KBM-7 (cell line): Measurements from ENCODE around the gene PCDHB7.
"Not testable (repeated sequence)": the region's sequence is repeated elsewhere in the genome, so short reads cannot be mapped to it uniquely, and the experiment has no call there.

Source experiments
- DNase-seq: peaks from one replicate; pipeline ENCODE4 v3.0.0-alpha.2; 2015
- in situ Hi-C: fragments of 300-500 bp; cut with MboI; formaldehyde crosslinking; loops from 2 replicates; pipeline ENCODE4 v1.14.3; 2020; ENCODE audit warnings: low sequenced_read_pairs, low pct_unique_long_range_greater_than_20kb, mixed read lengths

Gene PCDHB7

DNA sequence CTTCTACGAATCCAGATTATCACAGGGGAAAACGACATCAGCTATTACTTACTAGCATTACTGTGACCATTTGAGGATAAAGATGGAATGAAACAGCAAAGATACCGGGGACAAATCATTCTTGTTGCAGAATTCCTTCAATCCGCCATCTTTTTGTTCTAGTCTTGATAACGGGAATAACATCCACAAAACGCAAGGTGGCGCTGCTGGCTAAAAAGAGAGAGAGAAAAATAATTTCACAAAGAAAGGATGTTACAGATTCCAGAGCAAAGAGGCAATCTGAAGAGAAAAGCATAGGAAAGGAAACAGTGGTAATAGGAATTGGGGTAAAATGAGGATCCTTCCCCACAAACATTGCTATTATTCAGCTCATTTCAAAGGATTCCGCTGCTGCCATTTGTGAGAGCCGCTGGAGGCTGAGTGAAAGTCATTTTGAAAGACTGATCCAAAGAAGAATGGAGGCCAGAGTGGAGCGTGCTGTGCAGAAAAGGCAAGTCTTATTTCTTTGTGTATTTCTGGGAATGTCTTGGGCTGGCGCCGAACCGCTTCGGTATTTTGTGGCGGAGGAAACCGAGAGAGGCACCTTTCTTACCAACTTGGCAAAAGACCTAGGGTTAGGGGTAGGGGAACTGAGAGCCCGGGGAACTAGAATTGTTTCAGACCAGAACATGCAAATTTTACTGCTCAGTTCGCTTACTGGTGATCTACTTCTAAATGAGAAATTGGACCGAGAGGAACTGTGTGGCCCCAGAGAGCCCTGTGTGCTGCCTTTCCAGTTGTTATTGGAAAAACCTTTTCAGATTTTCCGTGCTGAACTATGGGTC lies at the start of gene PCDHB7:
Gene PCDHB7, plus strand, starts transcription at position 264 of the 824 bp plus-strand sequence. Its CDS starts 192 bp downstream, at position 456.
- peak; percentile 26 for DNase-seq
- in situ Hi-C loops = no loop called here

DNA sequence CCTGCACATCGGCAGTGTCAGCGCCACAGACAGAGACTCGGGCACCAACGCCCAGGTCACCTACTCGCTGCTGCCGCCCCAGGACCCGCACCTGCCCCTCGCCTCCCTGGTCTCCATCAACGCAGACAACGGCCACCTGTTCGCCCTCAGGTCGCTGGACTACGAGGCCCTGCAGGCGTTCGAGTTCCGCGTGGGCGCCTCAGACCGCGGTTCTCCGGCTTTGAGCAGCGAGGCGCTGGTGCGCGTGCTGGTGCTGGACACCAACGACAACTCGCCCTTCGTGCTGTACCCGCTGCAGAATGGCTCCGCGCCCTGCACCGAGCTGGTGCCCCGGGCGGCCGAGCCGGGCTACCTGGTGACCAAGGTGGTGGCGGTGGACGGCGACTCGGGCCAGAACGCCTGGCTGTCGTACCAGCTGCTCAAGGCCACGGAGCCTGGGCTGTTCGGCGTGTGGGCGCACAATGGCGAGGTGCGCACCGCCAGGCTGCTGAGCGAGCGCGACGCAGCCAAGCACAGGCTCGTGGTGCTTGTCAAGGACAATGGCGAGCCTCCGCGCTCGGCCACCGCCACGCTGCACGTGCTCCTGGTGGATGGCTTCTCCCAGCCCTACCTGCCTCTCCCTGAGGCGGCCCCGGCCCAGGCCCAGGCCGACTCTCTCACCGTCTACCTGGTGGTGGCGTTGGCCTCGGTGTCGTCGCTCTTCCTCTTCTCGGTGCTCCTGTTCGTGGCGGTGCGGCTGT lies 48.9 kb upstream of the PCDHB7 start:
- DNase-seq, in situ Hi-C loops: not testable (repeated sequence)

DNA sequence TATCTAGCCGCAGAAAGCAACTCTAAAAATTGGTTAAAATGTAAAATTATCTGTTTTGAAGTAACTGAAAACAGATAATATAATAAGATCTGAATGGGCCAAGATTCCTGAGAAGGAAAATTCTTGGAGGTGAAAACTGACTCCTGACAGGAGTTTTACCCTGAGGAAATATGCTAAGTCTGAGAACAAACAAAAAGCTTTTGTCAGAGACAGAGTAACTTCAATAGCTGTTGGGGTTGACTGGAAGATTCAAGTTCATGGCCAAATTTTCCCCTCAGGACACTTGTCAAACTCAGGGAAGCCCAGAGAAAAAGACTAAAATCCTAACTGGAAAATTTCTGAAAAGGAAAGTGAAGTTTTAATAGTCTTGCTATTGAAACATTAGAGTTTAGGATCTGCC lies 45.1 kb upstream of the PCDHB7 start:
- no peak for DNase-seq
- in situ Hi-C loops = no loop called here

DNA sequence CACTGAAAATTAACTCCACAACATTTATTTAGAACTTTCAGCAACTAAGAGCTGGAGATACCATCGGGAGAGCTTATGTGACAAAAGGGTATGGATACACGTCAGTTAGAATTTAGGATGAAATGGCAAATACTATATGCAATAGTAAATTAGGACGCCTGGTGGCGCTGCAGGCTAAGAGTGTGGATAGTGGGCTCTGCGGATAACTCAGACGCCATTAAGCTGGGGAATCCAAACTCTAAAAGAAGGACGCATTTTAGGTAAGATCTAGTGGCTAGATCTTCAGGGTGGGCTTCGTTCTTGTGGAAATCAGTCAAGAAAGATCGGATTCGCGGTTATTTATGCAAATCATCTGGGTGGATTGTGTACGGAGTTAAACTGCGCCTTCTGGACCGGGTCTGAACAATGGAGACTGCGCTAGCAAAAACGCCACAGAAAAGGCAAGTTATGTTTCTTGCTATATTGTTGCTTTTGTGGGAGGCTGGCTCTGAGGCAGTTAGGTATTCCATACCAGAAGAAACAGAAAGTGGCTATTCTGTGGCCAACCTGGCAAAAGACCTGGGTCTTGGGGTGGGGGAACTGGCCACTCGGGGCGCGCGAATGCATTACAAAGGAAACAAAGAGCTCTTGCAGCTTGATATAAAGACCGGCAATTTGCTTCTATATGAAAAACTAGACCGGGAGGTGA lies 37.3 kb upstream of the PCDHB7 start, which contains the start of gene PCDHB5:
Gene PCDHB5, plus strand, starts transcription at position 177 of the 688 bp plus-strand sequence. Its CDS starts 229 bp downstream, at position 406.
- DNase-seq = peak; percentile 76

DNA sequence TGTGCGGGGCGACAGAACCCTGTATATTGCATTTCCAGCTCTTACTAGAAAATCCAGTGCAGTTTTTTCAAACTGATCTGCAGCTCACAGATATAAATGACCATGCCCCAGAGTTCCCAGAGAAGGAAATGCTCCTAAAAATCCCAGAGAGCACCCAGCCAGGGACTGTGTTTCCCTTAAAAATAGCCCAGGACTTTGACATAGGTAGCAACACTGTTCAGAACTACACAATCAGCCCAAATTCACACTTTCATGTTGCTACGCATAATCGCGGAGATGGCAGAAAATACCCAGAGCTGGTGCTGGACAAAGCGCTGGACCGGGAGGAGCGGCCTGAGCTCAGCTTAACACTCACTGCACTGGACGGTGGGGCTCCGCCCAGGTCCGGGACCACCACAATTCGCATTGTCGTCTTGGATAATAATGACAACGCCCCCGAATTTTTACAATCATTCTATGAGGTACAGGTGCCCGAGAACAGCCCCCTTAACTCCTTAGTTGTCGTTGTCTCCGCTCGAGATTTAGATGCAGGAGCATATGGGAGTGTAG lies 36.7 kb upstream of the PCDHB7 start:
- in situ Hi-C loops = no loop called here
- no peak for DNase-seq

More for the DNA sequence above, 37.3 kb upstream of the PCDHB7 start, which contains the start of gene PCDHB5:
- in situ Hi-C loops = no loop called here

DNA sequence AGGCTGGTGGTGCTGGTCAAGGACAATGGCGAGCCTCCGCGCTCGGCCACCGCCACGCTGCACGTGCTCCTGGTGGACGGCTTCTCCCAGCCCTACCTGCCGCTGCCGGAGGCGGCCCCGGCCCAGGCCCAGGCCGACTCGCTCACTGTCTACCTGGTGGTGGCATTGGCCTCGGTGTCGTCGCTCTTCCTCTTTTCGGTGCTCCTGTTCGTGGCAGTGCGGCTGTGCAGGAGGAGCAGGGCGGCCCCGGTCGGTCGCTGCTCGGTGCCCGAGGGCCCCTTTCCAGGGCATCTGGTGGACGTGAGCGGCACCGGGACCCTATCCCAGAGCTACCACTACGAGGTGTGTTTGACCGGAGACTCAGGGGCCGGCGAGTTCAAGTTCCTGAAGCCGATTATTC lies 35.1 kb upstream of the PCDHB7 start:
- DNase-seq, in situ Hi-C loops: not testable (repeated sequence)

DNA sequence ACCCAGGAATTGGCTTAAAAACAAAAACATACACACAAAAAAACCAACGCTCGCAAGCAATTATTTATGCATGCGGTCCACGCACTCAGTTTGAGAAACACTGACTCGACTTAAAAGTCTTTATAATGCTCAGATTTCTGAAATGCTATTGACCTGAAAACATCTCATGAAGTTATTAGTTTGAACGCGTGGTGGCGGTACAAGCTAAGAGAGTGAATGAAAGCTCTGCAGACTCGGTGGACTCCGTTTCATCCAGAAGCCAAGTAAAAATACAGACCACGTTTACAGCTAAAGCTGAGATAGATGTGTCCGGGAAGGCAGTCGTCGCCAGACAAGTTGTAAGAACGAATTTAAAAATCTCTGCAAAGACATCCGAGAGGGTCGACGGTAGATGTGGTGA lies 22.6 kb upstream of the PCDHB7 start, which contains the start of gene PCDHB6:
Gene PCDHB6, plus strand, starts transcription at position 246 of the 400 bp plus-strand sequence. CDS start 201 bp downstream, outside the sequence.
- in situ Hi-C loops = no loop called here
- DNase-seq = peak; percentile 22

DNA sequence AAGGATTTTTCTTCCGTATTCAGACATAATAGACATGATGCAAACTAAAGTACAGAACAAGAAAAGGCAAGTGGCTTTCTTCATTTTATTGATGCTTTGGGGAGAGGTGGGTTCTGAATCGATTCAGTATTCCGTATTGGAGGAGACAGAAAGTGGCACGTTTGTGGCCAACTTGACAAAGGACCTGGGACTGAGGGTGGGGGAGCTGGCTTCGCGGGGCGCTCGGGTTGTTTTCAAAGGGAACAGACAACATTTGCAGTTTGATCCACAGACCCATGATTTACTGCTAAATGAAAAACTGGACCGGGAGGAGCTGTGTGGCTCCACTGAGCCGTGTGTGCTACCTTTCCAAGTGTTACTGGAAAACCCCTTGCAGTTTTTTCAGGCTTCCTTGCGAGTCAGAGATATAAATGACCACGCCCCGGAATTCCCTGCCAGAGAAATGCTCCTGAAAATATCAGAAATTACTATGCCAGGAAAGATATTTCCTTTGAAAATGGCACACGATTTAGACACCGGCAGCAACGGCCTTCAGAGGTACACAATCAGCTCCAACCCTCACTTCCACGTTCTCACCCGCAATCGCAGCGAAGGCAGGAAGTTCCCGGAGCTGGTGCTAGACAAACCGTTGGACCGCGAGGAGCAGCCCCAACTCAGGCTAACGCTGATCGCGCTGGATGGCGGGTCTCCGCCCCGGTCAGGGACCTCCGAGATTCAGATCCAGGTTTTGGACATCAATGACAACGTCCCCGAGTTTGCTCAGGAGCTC lies 22.0 kb upstream of the PCDHB7 start:
- in situ Hi-C loops = no loop called here
- DNase-seq = no peak

DNA sequence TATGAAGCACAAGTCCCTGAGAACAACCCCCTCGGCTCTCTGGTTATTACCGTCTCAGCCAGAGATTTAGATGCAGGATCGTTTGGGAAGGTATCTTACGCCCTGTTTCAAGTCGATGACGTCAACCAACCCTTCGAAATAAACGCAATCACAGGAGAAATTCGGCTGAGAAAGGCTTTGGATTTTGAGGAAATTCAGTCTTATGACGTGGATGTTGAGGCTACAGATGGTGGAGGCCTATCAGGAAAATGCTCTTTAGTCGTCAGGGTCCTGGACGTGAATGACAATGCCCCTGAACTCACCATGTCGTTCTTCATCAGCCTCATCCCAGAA lies 21.5 kb upstream of the PCDHB7 start:
- no peak for DNase-seq
- in situ Hi-C loops = no loop called here

DNA sequence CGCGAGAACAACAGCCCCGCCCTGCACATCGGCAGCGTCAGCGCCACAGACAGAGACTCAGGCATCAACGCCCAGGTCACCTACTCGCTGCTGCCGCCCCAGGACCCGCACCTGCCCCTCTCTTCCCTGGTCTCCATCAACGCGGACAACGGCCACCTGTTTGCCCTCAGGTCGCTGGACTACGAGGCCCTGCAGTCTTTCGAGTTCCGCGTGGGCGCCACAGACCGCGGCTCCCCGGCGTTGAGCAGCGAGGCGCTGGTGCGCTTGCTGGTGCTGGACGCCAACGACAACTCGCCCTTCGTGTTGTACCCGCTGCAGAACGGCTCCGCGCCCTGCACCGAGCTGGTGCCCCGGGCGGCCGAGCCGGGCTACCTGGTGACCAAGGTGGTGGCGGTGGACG lies 20.8 kb upstream of the PCDHB7 start:
- in situ Hi-C loops, DNase-seq: not testable (repeated sequence)

DNA sequence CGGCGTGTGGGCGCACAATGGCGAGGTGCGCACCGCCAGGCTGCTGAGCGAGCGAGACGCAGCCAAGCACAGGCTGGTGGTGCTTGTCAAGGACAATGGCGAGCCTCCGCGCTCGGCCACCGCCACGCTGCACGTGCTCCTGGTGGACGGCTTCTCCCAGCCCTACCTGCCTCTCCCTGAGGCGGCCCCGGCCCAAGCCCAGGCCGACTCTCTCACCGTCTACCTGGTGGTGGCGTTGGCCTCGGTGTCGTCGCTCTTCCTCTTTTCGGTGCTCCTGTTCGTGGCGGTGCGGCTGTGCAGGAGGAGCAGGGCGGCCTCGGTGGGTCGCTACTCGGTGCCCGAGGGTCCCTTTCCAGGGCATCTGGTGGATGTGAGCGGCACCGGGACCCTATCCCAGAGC lies 20.3 kb upstream of the PCDHB7 start:
- in situ Hi-C loops, DNase-seq: not testable (repeated sequence)

DNA sequence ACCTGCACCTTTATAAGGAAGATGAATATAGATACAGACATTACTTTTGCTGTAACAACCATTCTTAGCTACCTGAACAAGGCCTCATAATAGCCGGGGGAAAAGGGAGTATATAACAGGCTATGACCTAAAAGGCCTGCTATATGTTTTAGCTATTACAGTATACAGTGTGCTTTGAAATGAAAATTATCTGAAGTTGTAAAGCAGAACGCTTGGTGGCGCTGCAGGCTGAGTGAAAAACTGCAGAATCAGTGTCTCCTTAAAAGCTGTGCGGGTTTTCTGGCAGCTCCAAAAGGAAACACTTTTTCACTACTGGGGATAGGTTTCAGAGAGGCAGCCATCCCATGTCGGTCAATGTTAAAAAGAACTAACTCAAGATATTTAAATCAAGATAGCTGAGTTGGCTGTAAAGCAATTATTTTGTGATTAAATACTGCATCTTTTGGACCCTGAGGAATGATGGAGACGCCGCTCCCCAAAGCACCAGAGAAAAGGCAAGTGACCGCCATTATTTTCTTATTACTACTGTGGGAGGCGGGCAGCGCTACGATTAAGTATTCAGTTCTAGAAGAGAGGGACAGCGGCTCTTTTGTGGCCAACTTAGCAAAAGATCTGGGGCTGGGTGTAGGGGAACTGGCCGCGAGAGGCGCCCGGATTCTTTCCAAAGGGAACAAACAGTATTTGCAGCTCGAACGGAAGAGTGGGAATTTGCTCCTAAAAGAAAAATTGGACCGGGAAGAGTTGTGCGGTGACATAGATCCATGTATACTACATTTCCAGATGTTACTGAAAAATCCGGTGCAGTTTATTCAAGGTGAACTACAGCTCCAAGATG lies 16.7 kb upstream of the PCDHB7 start:
- in situ Hi-C loops = no loop called here
- DNase-seq = no peak

DNA sequence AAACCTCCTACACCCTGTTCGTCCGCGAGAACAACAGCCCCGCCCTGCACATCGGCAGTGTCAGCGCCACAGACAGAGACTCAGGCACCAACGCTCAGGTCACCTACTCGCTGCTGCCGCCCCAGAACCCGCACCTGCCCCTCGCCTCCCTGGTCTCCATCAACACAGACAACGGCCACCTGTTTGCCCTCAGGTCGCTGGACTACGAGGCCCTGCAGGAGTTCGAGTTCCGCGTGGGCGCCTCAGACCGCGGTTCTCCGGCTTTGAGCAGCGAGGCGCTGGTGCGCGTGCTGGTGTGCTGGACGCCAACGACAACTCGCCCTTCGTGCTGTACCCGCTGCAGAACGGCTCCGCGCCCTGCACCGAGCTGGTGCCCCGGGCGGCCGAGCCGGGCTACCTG lies 15.1 kb upstream of the PCDHB7 start:
- DNase-seq, in situ Hi-C loops: not testable (repeated sequence)

DNA sequence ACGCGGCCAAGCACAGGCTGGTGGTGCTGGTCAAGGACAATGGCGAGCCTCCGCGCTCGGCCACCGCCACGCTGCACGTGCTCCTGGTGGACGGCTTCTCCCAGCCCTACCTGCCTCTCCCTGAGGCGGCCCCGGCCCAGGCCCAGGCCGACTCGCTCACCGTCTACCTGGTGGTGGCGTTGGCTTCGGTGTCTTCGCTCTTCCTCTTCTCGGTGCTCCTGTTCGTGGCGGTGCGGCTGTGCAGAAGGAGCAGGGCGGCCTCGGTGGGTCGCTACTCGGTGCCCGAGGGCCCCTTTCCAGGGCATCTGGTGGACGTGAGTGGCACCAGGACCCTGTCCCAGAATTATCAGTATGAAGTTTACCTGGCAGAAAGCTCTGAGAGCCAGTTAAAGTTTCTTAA lies 14.5 kb upstream of the PCDHB7 start:
- DNase-seq, in situ Hi-C loops: not testable (repeated sequence)

DNA sequence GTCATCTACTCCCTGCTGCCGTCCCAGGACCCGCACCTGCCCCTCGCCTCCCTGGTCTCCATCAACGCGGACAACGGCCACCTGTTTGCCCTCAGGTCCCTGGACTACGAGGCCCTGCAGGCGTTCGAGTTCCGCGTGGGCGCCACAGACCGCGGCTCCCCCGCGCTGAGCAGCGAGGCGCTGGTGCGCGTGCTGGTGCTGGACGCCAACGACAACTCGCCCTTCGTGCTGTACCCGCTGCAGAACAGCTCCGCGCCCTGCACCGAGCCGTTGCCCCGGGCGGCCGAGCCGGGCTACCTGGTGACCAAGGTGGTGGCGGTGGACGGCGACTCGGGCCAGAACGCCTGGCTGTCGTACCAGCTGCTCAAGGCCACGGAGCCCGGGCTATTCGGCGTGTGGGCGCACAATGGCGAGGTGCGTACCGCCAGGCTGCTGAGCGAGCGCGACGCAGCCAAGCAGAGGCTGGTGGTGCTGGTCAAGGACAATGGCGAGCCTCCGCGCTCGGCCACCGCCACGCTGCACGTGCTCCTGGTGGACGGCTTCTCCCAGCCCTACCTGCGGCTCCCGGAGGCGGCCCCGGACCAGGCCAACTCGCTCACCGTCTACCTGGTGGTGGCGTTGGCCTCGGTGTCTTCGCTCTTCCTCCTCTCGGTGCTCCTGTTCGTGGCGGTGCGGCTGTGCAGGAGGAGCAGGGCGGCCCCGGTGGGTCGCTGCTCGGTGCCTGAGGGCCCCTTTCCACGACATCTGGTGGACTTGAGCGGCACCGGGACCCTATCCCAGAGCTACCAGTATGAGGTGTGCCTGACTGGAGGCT lies 2.1 kb downstream of the PCDHB7 start:
- DNase-seq, in situ Hi-C loops: not testable (repeated sequence)

DNA sequence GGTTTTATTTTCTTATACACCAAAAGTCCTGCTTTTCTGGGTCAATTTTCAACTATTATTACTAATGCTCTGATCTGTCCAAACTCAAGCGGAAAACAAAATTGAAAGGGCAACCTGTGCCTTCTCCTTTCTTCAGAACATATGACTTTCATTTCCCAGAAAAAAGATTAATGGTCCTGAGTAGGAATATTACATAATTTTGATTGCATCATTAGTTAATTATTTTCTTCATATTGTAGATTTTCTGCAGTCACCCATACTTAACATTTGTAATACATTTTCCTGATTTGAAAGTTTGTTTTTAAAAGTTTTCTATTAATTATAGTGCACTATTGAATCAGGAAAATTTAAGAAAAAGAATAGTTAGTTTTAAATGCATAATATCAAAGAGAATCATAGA lies 3.5 kb downstream of the PCDHB7 start:
- no peak for DNase-seq
- in situ Hi-C loops = no loop called here

DNA sequence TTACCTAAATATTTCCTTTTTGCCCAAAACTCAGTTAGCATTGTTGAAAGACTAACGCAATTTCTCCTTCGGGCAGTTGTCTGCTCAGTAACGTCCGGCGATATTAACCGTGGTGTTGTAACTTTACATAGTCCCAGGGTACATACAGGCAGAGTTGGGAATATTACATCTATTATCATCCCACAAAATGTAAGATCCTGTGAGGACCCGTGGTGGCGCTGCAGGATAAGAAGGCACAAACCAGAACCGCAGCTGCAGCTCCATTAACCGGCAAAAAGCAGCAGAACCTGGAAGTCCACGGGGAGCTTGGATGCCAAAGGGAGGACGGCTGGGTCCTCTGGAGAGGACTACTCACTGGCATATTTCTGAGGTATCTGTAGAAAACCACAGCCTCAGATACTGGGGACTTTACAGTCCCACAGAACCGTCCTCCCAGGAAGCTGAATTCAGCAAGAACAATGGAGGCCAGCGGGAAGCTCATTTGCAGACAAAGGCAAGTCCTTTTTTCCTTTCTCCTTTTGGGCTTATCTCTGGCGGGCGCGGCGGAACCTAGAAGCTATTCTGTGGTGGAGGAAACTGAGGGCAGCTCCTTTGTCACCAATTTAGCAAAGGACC lies 5.2 kb downstream of the PCDHB7 start, which contains the start of gene PCDHB8:
Gene PCDHB8, plus strand, starts transcription at position 214 of the 615 bp plus-strand sequence. Its CDS starts 245 bp downstream, at position 459.
- in situ Hi-C loops = not testable (repeated sequence)
- peak; percentile 74 for DNase-seq
